Measurements from ENCODE around the gene OCA2.
"Not testable (repeated sequence)": the region's sequence is repeated elsewhere in the genome, so short reads cannot be mapped to it uniquely, and the experiment has no call there.

The OCA2 gene

GRCh38 chr15:28021281-28022039 is 77.7 kb downstream of the OCA2 start:
- no peak for DNase-seq

- no peak for DNase-seq
Observed at GRCh38 chr15:28020644-28021043, 78.5 kb downstream of the OCA2 start.

GRCh38 chr15:28019594-28020309 is 79.4 kb downstream of the OCA2 start:
- no peak for DNase-seq

GRCh38 chr15:28018291-28019044 is 80.6 kb downstream of the OCA2 start:
- no peak for DNase-seq

- DNase-seq: no peak
Observed at GRCh38 chr15:28017423-28017924, 81.6 kb downstream of the OCA2 start.

GRCh38 chr15:28015855-28016254 is 83.3 kb downstream of the OCA2 start:
- no peak for DNase-seq

- no peak for DNase-seq
Observed at GRCh38 chr15:28014623-28015200, 84.4 kb downstream of the OCA2 start.

GRCh38 chr15:28013976-28014375 is 85.1 kb downstream of the OCA2 start:
- DNase-seq: no peak

- DNase-seq: no peak
Observed at GRCh38 chr15:28013480-28013879, 85.6 kb downstream of the OCA2 start.

- DNase-seq: no peak
Observed at GRCh38 chr15:28012231-28012630, 86.9 kb downstream of the OCA2 start.

GRCh38 chr15:28008175-28008574 is 90.9 kb downstream of the OCA2 start:
- not testable (repeated sequence) for DNase-seq

GRCh38 chr15:28006116-28006905 is 92.8 kb downstream of the OCA2 start:
- DNase-seq: no peak

- DNase-seq: no peak
Observed at GRCh38 chr15:28005004-28005527, 94.0 kb downstream of the OCA2 start.

- DNase-seq: no peak
Observed at GRCh38 chr15:28004143-28005003, 94.7 kb downstream of the OCA2 start.

GRCh38 chr15:28003302-28004037 is 95.6 kb downstream of the OCA2 start:
- DNase-seq: no peak

GRCh38 chr15:28002867-28003266 is 96.2 kb downstream of the OCA2 start:
- DNase-seq: no peak

- no peak for DNase-seq
Observed at GRCh38 chr15:28002136-28002861, 96.8 kb downstream of the OCA2 start.

- DNase-seq: no peak
Observed at GRCh38 chr15:28001641-28002040, 97.5 kb downstream of the OCA2 start.

- no peak for DNase-seq
Observed at GRCh38 chr15:27993996-27994780, 104.9 kb downstream of the OCA2 start.
